ENCODE results near the gene JADE1. TPM values are rescaled to one million over a fixed set of nuclear protein-coding genes. Genes with fewer than 3 reads are reported as not detected.

Gene JADE1
- total and polyA plus RNA-seq, 4 donors, result 5.0 to 17.6 (median 10.5) TPM

GRCh38 chr4:128915544-128915943 is 106.0 kb downstream of the JADE1 start (continued):
- TF ChIP-seq REST (IDR thresholded peaks at IDR 0.05), result no peak
- TF ChIP-seq, protein P1, sequence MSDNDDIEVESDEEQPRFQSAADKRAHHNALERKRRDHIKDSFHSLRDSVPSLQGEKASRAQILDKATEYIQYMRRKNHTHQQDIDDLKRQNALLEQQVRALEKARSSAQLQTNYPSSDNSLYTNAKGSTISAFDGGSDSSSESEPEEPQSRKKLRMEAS (IDR thresholded peaks at IDR 0.05), result no peak

DNA sequence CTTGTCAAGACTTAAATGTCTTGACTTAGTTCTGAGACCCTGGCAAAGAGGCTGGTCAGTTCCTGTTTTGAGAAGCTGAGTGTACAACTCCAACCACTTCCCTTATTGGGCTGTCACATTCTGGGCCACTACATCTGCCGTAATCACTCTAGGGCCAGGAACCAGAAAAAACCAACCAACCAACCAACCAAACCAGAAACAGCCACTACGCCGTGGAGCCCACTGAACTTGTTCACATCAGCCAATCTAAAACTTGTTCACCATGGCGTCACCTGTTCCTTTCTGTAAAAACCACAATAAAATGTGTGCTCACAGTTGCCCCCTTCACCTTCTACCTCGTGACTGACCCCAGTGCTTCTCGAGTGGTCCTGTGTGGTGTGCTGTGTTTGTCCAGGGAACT is 107.3 kb downstream of the JADE1 start:
- Histone ChIP-seq H3K9ac (ENCODE audit: low read depth in 1 of 2, low read length in 2 of 2) (no peak overlapping the region), H3K9me3 (ENCODE audit: control insufficient read depth in 4 of 4, low read length in 3 of 4) (no peaks in the 10 kb centered on the region), H3K27me3 (ENCODE audit: control insufficient read depth in 4 of 4, insufficient read depth in 4 of 4, low read length in 3 of 4) (no peaks in the 10 kb centered on the region), H3K27ac (ENCODE audit: low read depth in 1 of 2, low read length in 2 of 2) (no peak overlapping the region), H3K4me1 (ENCODE audit: control insufficient read depth in 4 of 4, insufficient read depth in 4 of 4, low read length in 3 of 4) (no peaks in the 10 kb centered on the region), H3K4me3 (ENCODE audit: low read depth in 1 of 3, low read length in 3 of 3) (no peak overlapping the region), H3K36me3 (ENCODE audit: control insufficient read depth in 4 of 4, insufficient read depth in 3 of 4, low read depth in 1 of 4, low read length in 3 of 4) (no peaks in the 10 kb centered on the region)
- TF ChIP-seq SP1 (IDR thresholded peaks at IDR 0.05) (no peak), FOXA1 (IDR thresholded peaks at IDR 0.05) (no peak), EGR1 (IDR thresholded peaks at IDR 0.05; ENCODE audit: low read depth in 2 of 2) (no peak), GABPA (IDR thresholded peaks at IDR 0.05 in 1 of 2, conservative IDR thresholded peaks at IDR 0.05 in 1 of 2) (no peak), NR2F2 (IDR thresholded peaks at IDR 0.05) (no peak)
- TF ChIP-seq, protein P2, sequence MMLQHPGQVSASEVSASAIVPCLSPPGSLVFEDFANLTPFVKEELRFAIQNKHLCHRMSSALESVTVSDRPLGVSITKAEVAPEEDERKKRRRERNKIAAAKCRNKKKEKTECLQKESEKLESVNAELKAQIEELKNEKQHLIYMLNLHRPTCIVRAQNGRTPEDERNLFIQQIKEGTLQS (IDR thresholded peaks at IDR 0.05), result no peak
- no peak for DNase-seq (ENCODE audit: low spot score)
- WGBS, result 85% methylated on average over 6 of the region's 6 CpGs

GRCh38 chr4:128917781-128918180 is 108.3 kb downstream of the JADE1 start:
- Histone ChIP-seq H3K27me3 (ENCODE audit: control insufficient read depth in 4 of 4, insufficient read depth in 4 of 4, low read length in 3 of 4) (no peaks in the 10 kb centered on the region), H3K36me3 (ENCODE audit: control insufficient read depth in 4 of 4, insufficient read depth in 3 of 4, low read depth in 1 of 4, low read length in 3 of 4) (no peaks in the 10 kb centered on the region), H3K9me3 (ENCODE audit: control insufficient read depth in 4 of 4, low read length in 3 of 4) (no peaks in the 10 kb centered on the region), H3K4me1 (ENCODE audit: control insufficient read depth in 4 of 4, insufficient read depth in 4 of 4, low read length in 3 of 4) (no peaks in the 10 kb centered on the region), H3K9ac (ENCODE audit: low read depth in 1 of 2, low read length in 2 of 2) (no peak overlapping the region), H3K4me3 (ENCODE audit: low read depth in 1 of 3, low read length in 3 of 3) (no peak overlapping the region), H3K27ac (ENCODE audit: low read depth in 1 of 2, low read length in 2 of 2) (no peak overlapping the region)
- TF ChIP-seq TAF1 (conservative IDR thresholded peaks at IDR 0.05) (no peak), GABPA (IDR thresholded peaks at IDR 0.05 in 1 of 2, conservative IDR thresholded peaks at IDR 0.05 in 1 of 2) (no peak), JUND (IDR thresholded peaks at IDR 0.05) (no peak), FOXA1 (IDR thresholded peaks at IDR 0.05) (no peak), HNF4G (IDR thresholded peaks at IDR 0.05) (no peak), NR2F2 (IDR thresholded peaks at IDR 0.05) (no peak), RAD21 (IDR thresholded peaks at IDR 0.05) (no peak), EGR1 (IDR thresholded peaks at IDR 0.05; ENCODE audit: low read depth in 2 of 2) (no peak), RXRA (IDR thresholded peaks at IDR 0.05) (no peak)
- TF ChIP-seq, protein P2 (IDR thresholded peaks at IDR 0.05), result no peak
- TF ChIP-seq, protein P3, sequence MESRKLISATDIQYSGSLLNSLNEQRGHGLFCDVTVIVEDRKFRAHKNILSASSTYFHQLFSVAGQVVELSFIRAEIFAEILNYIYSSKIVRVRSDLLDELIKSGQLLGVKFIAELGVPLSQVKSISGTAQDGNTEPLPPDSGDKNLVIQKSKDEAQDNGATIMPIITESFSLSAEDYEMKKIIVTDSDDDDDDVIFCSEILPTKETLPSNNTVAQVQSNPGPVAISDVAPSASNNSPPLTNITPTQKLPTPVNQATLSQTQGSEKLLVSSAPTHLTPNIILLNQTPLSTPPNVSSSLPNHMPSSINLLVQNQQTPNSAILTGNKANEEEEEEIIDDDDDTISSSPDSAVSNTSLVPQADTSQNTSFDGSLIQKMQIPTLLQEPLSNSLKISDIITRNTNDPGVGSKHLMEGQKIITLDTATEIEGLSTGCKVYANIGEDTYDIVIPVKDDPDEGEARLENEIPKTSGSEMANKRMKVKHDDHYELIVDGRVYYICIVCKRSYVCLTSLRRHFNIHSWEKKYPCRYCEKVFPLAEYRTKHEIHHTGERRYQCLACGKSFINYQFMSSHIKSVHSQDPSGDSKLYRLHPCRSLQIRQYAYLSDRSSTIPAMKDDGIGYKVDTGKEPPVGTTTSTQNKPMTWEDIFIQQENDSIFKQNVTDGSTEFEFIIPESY (IDR thresholded peaks at IDR 0.05), result no peak
- TF ChIP-seq, protein P1 (IDR thresholded peaks at IDR 0.05), result no peak
- DNase-seq (ENCODE audit: low spot score), result no peak
- WGBS, result 80% methylated on average over 2 of the region's 2 CpGs
